Upper lobe of left lung (tissue), 6 donors: Measurements from ENCODE around the gene RFK. TPM values are rescaled to one million over a fixed set of nuclear protein-coding genes. Genes with fewer than 3 reads are reported as not detected.

Experiments
- ATAC-seq, 2 donors: fragments of 200-7000 bp; cut with Tn5 transposase; one replicate each; pipeline ENCODE4 v1.9.1; 2022; ENCODE audit warnings: mild to moderate bottlenecking in 2 of 2, moderate library complexity in 2 of 2; ENCODE audit not compliant: low FRiP score in 2 of 2
- DNase-seq, 2 donors: peaks; one replicate each; pipeline ENCODE4 v3.0.0-alpha.2; 2019 to 2020
- H3K27ac ChIP-seq, 4 donors: fragments of 200-600 bp; sonication (generic); one replicate each; pipeline ENCODE4 v1.5.1; 2016 to 2019
- H3K27me3 ChIP-seq, 4 donors: fragments of 200-600 bp; sonication (generic); one replicate each; pipeline ENCODE4 v1.5.1; 2017 to 2019
- H3K36me3 ChIP-seq, 4 donors: fragments of 200-600 bp; sonication (generic); one replicate each; pipeline ENCODE4 v1.5.1; 2016 to 2019
- H3K4me1 ChIP-seq, 4 donors: fragments of 200-600 bp; sonication (generic); one replicate each; pipeline ENCODE4 v1.5.1; 2018 to 2019
- H3K4me3 ChIP-seq, 4 donors: fragments of 200-600 bp; sonication (generic); one replicate each; pipeline ENCODE4 v1.5.1; 2017 to 2019; ENCODE audit warnings: mild to moderate bottlenecking in 2 of 4, moderate library complexity in 1 of 4
- H3K9me3 ChIP-seq, 4 donors: fragments of 200-600 bp; sonication (generic); one replicate each; pipeline ENCODE4 v1.5.1; 2018 to 2019
- EP300 ChIP-seq, 4 donors: sonication (generic); formaldehyde crosslinking; IDR thresholded peaks; one replicate each; pipeline ENCODE4 v1.5.1; 2017; ENCODE audit warnings: antibody characterized with exemption in 4 of 4, control low read depth in 2 of 4
- POLR2A ChIP-seq, 4 donors: fragments of 450-650 bp; IDR thresholded peaks; one replicate each; pipeline ENCODE4 v1.5.1; 2016 to 2017; ENCODE audit warnings: antibody characterized with exemption in 4 of 4, mild to moderate bottlenecking in 2 of 4
- POLR2AphosphoS5 ChIP-seq, 2 donors: sonication (generic); formaldehyde crosslinking; IDR thresholded peaks; one replicate each; pipeline ENCODE4 v1.5.1; 2017; ENCODE audit warnings: antibody characterized with exemption in 2 of 2
- WGBS, 2 donors: methylation state at CpG; one replicate each; pipeline ENCODE4 v1.1.5; 2017 to 2018; 5-methylcytosine and 5-hydroxymethylcytosine counted together
- total RNA-seq, 6 donors: library from RNA; depleted of rRNA in 4 of 6; stranded (reverse); fragments of >200 nt in 4 of 6; gene quantifications; one replicate each; pipeline versions ENCODE4 v1.1.0 to v1.2.1, GENCODE V29; 2016 to 2021
- TF ChIP-seq, protein P1 (sequence below), 6 experiments: fragments of 450-650 bp in 4 of 6; fragments of 200-600 bp in 2 of 6; sonication (generic) in 2 of 6; IDR thresholded peaks; one replicate each; pipeline ENCODE4 v1.5.1; 2016 to 2019; ENCODE audit warnings: antibody characterized with exemption in 6 of 6
- donor health status: DM: no; HTN: no; CAD: no; lungs with moderate emphysema.
- donor health status: DM: no; HTN: yes; CAD: no; lungs with severe emphysema.

RFK gene
- total RNA-seq, 6 donors from 2014 or later, result 4.8 to 24.3 (median 14.7) TPM

DNA sequence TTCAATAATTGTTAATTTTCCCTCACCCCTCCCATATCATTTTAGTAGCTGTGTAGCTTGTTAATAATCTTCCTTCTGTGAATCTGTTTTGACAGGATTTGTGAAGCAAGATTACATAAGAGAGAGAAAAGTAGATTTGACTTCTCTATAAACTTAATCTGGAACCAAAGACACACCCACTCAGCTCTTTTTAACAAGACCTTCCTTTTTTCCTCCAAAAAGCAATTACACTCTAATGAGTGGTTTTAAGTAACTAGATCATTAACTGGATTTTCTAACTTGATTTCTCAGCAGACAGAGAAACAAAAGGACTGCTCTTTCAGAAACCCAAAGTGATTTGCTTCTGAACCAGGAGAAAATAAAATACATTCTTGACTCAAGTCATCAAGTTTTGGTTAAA is 21.9 kb downstream of the RFK start:
- no peaks in the 10 kb centered on the region for H3K36me3 ChIP-seq
- peaks cover 7 to 34% (median 25%) of the 10 kb centered on the region in 4 donors for H3K4me1 ChIP-seq
- no peak for TF ChIP-seq POLR2AphosphoS5 (IDR thresholded peaks at IDR 0.05)
- no peak for TF ChIP-seq POLR2A (IDR thresholded peaks at IDR 0.05)
- TF ChIP-seq EP300 (IDR thresholded peaks at IDR 0.05), result no peak
- TF ChIP-seq, protein P1, sequence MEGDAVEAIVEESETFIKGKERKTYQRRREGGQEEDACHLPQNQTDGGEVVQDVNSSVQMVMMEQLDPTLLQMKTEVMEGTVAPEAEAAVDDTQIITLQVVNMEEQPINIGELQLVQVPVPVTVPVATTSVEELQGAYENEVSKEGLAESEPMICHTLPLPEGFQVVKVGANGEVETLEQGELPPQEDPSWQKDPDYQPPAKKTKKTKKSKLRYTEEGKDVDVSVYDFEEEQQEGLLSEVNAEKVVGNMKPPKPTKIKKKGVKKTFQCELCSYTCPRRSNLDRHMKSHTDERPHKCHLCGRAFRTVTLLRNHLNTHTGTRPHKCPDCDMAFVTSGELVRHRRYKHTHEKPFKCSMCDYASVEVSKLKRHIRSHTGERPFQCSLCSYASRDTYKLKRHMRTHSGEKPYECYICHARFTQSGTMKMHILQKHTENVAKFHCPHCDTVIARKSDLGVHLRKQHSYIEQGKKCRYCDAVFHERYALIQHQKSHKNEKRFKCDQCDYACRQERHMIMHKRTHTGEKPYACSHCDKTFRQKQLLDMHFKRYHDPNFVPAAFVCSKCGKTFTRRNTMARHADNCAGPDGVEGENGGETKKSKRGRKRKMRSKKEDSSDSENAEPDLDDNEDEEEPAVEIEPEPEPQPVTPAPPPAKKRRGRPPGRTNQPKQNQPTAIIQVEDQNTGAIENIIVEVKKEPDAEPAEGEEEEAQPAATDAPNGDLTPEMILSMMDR (IDR thresholded peaks at IDR 0.05), result no peak
- no peaks in the 10 kb centered on the region for H3K27me3 ChIP-seq
- ATAC-seq (no peak), DNase-seq (no peak)
- H3K27ac ChIP-seq, result no peak overlapping the region
- H3K9me3 ChIP-seq, result no peaks in the 10 kb centered on the region
- no peak overlapping the region for H3K4me3 ChIP-seq

- ATAC-seq, result no peak
- no peak for DNase-seq
- Histone ChIP-seq H3K27me3 (no peaks in the 10 kb centered on the region), H3K9me3 (no peaks in the 10 kb centered on the region), H3K4me3 (no peak overlapping the region), H3K27ac (no peak overlapping the region), H3K4me1 (peaks cover 7 to 34% (median 25%) of the 10 kb centered on the region in 4 donors), H3K36me3 (no peaks in the 10 kb centered on the region)
- no peak for TF ChIP-seq EP300 (IDR thresholded peaks at IDR 0.05)
- TF ChIP-seq POLR2AphosphoS5 (IDR thresholded peaks at IDR 0.05), result no peak
- TF ChIP-seq, protein P1 (IDR thresholded peaks at IDR 0.05), result no peak
- no peak for TF ChIP-seq POLR2A (IDR thresholded peaks at IDR 0.05)
- 85% methylated on average over 1 of the region's 1 CpG for WGBS, 2 donors
Observed at GRCh38 chr9:76371901-76372300, 22.3 kb downstream of the RFK start.

DNA sequence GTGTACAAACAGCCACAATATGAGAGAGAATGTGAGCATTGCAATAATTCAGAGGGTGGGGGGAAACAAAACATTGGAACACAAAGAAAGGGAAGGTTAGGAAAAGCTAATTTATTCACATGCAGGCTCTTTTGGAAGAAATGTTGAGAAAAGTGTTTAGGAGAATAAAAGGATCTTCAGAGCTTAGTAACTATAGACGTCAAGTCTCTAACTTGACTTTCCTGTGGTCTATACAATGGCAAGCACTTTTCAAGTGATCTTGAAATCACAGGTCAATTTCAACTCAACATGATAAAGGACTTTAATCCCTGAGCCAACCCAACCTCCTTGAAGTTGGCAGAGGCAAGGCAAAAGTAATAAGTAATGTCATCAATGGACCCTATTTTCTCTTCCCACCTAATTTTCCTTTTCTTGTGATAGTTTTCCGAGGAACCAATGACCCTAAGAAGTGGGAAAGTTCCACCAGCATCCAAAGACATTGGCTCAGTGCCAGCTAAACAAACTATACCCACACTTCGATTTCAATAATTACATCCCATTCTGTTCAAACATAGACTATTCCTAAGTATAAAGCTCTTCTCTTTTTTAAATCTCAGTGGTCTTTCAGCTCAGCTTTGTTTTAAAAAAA is 23.7 kb downstream of the RFK start:
- Histone ChIP-seq H3K4me1 (peaks cover 7 to 31% (median 24%) of the 10 kb centered on the region in 4 donors), H3K36me3 (no peaks in the 10 kb centered on the region), H3K27ac (no peak overlapping the region), H3K27me3 (no peaks in the 10 kb centered on the region), H3K9me3 (no peaks in the 10 kb centered on the region), H3K4me3 (no peak overlapping the region)
- ATAC-seq (no peak), DNase-seq (no peak)
- 55 to 72% methylated on average over 3 of the region's 3 CpGs for WGBS, 2 donors
- TF ChIP-seq, protein P1 (IDR thresholded peaks at IDR 0.05), result no peak
- TF ChIP-seq POLR2AphosphoS5 (IDR thresholded peaks at IDR 0.05), result no peak
- TF ChIP-seq EP300 (IDR thresholded peaks at IDR 0.05), result no peak
- no peak for TF ChIP-seq POLR2A (IDR thresholded peaks at IDR 0.05)

- Histone ChIP-seq H3K4me3 (no peak overlapping the region), H3K36me3 (no peaks in the 10 kb centered on the region), H3K4me1 (peaks cover 0 to 22% (median 14%) of the 10 kb centered on the region in 4 donors), H3K27me3 (no peaks in the 10 kb centered on the region), H3K9me3 (no peaks in the 10 kb centered on the region), H3K27ac (no peak overlapping the region)
- TF ChIP-seq POLR2AphosphoS5 (IDR thresholded peaks at IDR 0.05) (no peak), EP300 (IDR thresholded peaks at IDR 0.05) (no peak), POLR2A (IDR thresholded peaks at IDR 0.05) (no peak)
- TF ChIP-seq, protein P1 (IDR thresholded peaks at IDR 0.05), result no peak
- 41 to 68% methylated on average over 2 to 4 of the region's 4 CpGs for WGBS, 2 donors
- ATAC-seq (no peak), DNase-seq (peak in 1 of 2 donors; percentile 30)
Observed at GRCh38 chr9:76369583-76369982, 24.6 kb downstream of the RFK start.

GRCh38 chr9:76366275-76366674 is 28.0 kb downstream of the RFK start:
- TF ChIP-seq POLR2A (IDR thresholded peaks at IDR 0.05), result no peak
- no peak for TF ChIP-seq POLR2AphosphoS5 (IDR thresholded peaks at IDR 0.05)
- TF ChIP-seq EP300 (IDR thresholded peaks at IDR 0.05), result no peak
- TF ChIP-seq, protein P1 (IDR thresholded peaks at IDR 0.05), result no peak
- Histone ChIP-seq H3K4me1 (peaks cover 0 to 6% (median 0%) of the 10 kb centered on the region in 4 donors), H3K27ac (no peak overlapping the region), H3K4me3 (no peak overlapping the region), H3K27me3 (no peaks in the 10 kb centered on the region), H3K9me3 (no peaks in the 10 kb centered on the region), H3K36me3 (no peaks in the 10 kb centered on the region)
- DNase-seq, result no peak
- 91 to 92% methylated on average over 4 of the region's 4 CpGs for whole genome bisulfite sequencing, 2 donors
- no peak for ATAC-seq
